ENCODE results near the gene FLT1.

The FLT1 gene

DNA sequence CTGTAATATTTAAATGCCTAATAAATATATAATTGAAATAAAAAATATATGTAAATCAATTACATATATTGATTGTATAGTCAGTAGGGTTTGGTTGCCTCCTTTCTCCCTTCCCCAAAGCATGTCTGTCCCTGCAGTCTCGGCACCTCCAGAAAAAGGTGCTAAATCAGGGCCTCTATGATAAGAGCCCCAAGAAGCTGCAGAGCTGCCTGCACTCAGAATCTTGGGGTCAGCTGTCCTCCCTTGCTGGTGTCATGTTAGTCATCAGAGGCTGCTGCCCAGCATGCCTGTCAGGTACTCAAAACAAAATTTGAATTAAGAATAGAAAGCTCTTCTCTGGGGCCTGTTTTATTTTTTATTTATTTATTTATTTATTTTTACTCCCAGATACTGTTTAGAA, 9.8 kb downstream of the FLT1 start:
- no peak for DNase-seq

GRCh38 chr13:28483313-28483931, 11.5 kb downstream of the FLT1 start:
- no peak for DNase-seq

DNA sequence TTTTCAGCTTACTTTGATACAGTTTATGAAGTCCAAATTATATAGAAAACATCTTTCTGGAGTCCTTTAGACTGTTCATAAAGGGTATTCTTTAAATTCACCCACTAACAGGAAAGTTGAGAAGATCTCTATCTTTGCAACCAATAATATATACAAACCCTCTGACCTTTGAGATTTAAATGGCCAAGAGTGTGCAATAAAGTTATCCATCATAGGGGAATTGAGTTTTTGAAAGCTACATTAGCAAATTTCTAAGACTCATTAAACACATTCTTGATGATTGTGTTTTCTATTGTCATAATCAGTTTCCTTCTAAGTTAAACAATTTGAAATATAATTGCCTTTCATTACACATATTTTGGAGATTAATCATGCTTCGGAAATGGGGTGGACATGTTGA, 15.9 kb downstream of the FLT1 start:
- no peak for DNase-seq

GRCh38 chr13:28478127-28478526, 16.8 kb downstream of the FLT1 start:
- DNase-seq, result no peak

- no peak for DNase-seq
Observed at GRCh38 chr13:28477709-28477973, 17.3 kb downstream of the FLT1 start.

DNA sequence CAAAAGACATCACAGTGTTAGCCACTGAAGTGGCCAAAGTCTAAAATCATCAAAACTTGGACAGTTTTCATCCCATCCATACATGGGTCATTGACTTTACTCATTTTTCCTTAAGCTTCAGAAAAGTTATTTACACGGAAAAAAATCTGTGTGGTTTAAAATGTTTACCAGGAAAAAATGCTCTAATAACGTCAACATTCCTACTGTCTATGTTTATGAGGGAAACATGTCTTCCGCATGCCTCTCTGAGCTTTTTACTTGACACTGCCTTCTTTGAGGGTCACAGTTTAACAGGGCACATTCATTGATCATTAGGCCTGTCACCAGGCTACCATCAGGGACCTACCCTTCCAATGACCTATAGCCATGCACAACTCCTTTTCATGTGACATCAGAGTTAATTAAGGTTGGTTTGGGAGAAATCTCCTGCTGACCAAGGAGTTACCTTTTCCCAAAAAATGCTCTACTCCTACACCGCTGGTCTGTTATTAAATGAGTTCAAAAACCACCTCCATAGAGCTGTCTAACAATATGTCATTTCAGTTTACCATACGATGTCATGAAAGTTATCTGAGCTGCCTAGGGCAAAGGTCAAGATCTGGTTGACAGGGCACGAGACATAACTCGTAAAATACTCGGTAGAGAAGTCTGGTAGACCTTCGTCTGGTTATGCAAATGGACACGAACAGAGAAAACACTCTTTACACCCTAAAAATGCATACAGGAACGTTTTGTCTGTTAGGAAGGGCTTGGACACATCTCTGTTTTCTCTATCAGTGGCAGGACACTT, 17.8 kb downstream of the FLT1 start:
- no peak for DNase-seq

DNA sequence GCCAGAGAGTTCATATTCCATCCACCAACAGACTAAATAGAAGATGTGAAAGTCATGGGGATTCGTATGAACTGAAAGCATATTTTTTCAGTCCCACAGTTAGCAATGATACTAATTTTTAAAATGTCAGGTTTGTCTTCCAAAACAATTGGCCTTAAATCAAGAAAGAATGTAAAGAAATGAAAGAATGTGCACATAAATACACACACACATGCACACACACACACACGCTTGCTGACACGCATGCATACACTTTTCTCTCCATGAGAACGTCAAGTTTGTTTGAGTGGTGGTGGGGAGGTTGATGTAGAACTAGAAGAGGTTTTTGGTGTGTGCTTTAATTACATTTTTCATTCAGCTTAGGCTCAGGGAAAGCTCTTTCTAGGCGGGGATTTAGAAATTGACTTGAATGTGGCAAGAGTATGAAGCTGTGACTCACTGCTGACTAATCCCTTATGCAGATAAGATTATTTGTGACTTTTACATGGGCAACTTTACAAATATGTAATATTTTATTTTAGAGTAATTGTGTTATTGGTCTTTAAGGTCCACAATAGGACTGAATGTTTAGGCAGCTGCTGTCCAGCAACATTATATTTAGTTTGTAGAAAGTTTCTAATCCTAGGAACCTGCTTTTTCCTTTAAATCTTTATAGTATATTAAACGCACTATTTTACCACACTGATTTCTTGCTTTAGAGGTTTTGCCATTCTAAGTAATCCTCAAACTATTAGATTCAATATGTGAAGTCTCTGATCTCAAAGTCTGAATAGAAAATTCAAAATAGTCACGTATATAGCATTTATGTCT, 18.8 kb downstream of the FLT1 start:
- DNase-seq, result no peak

DNA sequence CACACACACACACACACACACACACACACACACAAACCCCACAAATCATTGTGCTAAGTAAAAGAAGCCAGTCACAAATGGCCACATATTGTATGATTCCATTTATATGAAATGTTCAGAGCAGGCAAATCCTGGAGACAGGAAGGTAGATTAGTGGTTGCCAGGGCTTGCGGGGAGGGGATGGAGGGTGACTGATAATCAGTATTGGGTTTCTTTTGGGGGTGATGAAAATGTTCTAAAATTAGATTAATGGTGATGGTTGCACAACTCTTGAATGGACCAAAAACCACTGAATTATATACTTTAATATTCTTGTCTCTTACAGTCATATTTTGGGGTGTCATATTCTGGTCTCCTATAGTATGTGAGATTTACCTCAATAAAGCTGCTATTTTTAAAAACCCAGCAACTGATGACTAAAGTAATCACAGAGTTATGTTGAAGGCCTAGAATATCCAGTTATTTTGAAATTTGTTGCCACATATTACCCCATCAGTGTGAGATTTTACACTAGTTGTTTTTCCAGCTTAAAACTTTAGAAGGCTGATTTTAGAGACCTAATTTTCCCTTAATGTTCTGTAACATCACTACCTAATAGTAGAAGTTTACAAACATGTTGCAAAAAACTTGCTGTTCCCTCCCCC, 20.3 kb downstream of the FLT1 start:
- no peak for DNase-seq

- no peak for DNase-seq
Observed at GRCh38 chr13:28473044-28473443, 21.9 kb downstream of the FLT1 start.

DNA sequence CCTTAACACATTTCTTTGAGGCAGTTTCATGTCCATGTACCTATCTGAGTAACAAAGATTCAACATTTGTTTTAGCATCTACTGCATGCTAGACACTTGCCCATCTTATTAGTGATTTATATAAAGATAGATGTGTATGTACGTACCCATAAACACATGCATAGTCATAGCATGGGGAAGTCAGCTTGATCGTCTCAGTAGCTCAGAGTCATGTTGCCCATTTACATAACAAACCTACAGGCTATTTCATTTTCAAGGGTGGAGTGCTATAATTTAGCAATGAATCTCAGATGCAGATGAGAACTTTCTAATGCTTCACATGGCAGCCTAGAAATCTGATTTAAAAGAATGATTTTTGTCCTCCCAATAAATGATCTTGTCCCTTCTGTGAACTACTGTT, 23.5 kb downstream of the FLT1 start:
- DNase-seq, result no peak

- DNase-seq, result no peak
Observed at GRCh38 chr13:28470296-28470695, 24.6 kb downstream of the FLT1 start.

DNA sequence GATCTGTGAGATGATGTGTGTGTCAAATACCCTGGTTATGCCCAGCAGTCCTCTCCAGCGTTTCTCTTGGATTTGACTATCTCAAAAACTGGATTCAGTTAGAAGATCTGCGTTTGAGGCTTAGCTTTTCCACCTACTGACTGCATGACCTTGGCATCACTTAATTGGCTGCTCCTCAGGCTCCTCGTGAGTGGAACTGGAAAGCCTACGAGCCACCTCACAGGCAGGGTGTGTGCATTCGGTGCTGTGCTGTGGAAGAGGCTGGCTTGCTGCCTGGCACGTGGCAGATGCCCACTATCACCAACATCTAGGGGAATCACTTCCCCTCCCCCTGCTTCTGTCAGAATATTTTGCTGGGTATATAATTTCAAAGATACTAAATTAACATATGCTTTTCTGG, 25.6 kb downstream of the FLT1 start:
- no peak for DNase-seq

DNA sequence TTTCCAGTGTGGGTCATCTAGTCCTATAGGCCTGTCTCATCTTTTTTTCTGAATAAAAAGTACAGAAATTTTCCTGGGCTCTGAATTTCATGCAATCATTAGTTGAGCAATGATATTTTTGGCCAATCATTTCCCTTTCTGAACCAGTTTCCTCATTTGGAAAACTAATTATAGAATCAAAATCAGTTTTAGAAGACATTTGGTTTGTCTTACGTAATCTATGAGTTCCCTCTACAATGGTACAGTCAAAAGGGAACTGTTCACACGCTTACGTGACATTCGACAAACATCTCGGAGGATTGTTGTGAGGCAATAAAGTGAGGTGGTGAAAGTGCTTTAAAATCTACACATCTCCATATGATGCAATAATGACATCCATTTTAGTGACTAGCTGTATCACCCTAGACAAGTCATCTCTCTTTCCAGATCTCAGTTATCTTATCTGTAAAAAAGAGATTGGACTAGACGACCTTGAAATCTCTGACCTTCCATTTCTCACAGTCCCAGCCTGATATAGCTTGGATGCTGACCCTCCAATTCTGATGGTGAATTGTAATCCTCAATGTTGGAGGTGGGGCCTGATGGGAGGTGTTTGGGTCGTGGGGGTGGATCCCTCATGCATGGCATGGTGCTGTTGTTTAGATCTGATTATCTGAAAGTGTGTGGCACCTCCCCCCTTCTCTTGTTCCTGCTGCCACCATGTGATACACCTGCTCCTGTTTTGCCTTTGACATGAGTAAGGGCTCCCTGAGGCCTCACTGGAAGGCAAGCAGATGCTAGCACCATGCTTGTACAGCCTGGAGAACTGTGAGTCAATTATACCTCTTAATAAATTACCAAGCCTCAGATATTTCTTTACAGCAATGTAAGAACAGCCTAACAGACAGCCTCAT, 26.7 kb downstream of the FLT1 start:
- no peak for DNase-seq

DNA sequence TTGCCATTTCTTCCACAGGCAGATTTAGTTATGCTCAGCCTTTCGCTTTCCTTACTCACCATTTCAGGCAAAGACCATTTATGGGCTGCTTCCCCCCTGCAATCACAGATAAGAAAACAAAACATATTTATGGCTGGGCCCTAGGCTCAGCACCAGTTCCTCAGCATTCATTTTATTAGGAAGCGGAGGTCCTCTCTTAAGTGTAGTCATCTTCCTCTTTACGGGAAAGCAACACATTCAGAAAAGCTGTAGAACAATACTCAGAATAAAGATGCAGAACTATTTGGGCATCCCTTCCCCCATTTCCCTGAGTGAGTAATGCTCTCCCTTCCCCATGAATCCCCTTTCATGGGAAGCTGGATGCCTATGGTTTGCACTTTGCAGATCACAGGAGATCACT, 27.9 kb downstream of the FLT1 start:
- DNase-seq, result no peak

- no peak for DNase-seq
Observed at GRCh38 chr13:28466151-28466550, 28.8 kb downstream of the FLT1 start.

GRCh38 chr13:28464861-28465460, 30.0 kb downstream of the FLT1 start:
- DNase-seq, result no peak

- DNase-seq, result no peak
Observed at GRCh38 chr13:28463481-28463880, 31.4 kb downstream of the FLT1 start.

GRCh38 chr13:28459911-28460310, 35.0 kb downstream of the FLT1 start:
- no peak for DNase-seq

DNA sequence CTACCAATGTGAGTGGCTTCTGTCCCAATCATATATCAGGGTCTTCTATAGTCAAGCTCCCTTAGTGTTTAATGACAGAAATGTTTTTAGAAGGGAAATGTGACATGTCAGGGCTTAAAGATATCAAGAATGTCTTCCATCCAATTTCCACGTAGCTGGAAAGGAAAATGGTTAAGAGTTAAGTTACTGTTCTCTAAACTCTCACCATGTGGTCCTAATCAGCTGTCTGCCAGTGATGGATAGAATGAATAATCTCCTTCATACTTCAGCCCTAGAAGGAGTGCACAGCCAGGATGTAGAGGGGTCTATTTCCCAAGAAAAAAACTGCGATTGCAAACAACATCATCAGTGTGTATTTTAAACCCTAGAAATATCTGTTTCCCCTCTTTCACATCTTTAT, 36.3 kb downstream of the FLT1 start:
- DNase-seq, result no peak

DNA sequence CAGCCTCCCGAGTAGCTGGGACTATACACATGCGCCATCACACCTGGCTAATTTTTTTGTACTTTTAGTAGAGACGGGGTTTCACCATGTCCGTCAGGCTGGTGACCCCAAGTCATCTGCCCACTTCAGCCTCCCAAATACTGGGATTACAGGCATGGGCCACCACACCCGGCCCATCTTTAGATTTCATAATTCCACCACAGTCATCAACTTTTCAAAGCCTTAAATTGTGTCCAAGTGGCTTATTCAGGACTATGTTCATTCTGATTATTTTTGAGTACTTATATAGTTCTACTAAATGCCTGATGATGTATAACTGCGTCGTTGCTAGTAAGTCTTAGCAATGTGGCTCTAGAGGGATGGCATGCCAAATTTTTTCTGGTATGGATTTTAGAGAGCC, 36.9 kb downstream of the FLT1 start:
- no peak for DNase-seq

DNA sequence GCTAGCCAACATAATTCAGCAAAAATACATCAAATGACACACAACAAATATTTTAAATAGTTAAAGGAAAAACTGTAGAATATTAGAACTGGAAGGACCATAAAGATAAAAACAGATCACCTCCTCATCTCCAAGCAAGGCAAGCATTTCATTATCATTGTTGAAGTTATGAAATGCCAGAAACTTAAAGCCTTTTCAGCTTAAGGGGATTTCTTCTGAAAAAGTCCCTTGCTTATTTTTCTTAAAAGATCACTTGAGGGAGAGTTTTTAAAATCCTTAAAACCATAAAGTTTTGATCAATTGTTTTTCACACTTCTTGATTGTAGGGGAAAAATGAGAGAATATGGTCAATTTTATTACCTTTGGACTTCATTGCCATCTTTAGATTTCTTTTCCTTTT, 37.4 kb downstream of the FLT1 start:
- no peak for DNase-seq

- DNase-seq, result no peak
Observed at GRCh38 chr13:28455580-28456194, 39.2 kb downstream of the FLT1 start.

All from SHP77 (cell line).